Keratinocyte (primary cell): Measurements from ENCODE around the gene MMRN2.
"Not testable (repeated sequence)": the region's sequence is repeated elsewhere in the genome, so short reads cannot be mapped to it uniquely, and the experiment has no call there.

Source experiments
- CTCF ChIP-seq, 3 experiments: IDR thresholded peaks in 1 of 3; conservative IDR thresholded peaks in 1 of 3; optimal IDR thresholded peaks in 1 of 3; 2 replicates in 2 of 3; 3 replicates in 1 of 3; pipeline versions ENCODE3 to v1.5.1; 2011; ENCODE audit warnings: low read length in 3 of 3, mild to moderate bottlenecking in 3 of 3, moderate library complexity in 2 of 3, control low read depth in 1 of 3, inconsistent platforms in 1 of 3; ENCODE audit not compliant: insufficient read depth in 2 of 3; ENCODE audit errors: extremely low read depth in 1 of 3
- EZH2 ChIP-seq: IDR thresholded peaks from one replicate; pipeline ENCODE4 v1.6.1; 2012; ENCODE audit warnings: inconsistent platforms, mild to moderate bottlenecking, low read length, moderate library complexity

GRCh38 chr10:86934162-86934711, 23.2 kb downstream of the MMRN2 start:
- not testable (repeated sequence) for TF ChIP-seq CTCF (optimal IDR thresholded peaks at IDR 0.05 in 1 of 3, IDR thresholded peaks at IDR 0.05 in 1 of 3, conservative IDR thresholded peaks at IDR 0.05 in 1 of 3; ENCODE audit: extremely low read depth in 1 of 3, insufficient read depth in 2 of 3, low read length in 3 of 3); EZH2
